Chondrocyte (in vitro differentiated cells): Measurements from ENCODE around the gene MAP3K5. TPM values are rescaled to one million over a fixed set of nuclear protein-coding genes. Genes with fewer than 3 reads are reported as not detected.

Experiments
- DNase-seq: peaks from one replicate; pipeline ENCODE4 v3.0.0; 2021; ENCODE audit warnings: mixed read lengths, low spot score
- H3K27ac Mint-ChIP-seq: one replicate; pipeline ENCODE4 v1.8.0; 2021; ENCODE audit warnings: mild to moderate bottlenecking, moderate library complexity, mixed read lengths; ENCODE audit not compliant: unreplicated experiment
- H3K27me3 Mint-ChIP-seq: 2 replicates; pipeline ENCODE4 v1.8.0; 2021; ENCODE audit warnings: low read depth, mixed read lengths
- H3K36me3 Mint-ChIP-seq: 2 replicates; pipeline ENCODE4 v1.8.0; 2021; ENCODE audit warnings: low read depth, mixed read lengths
- H3K4me1 Mint-ChIP-seq: 2 replicates; pipeline ENCODE4 v1.8.0; 2021; ENCODE audit warnings: low read depth, mild to moderate bottlenecking, mixed read lengths
- H3K4me3 Mint-ChIP-seq: one replicate; pipeline ENCODE4 v1.8.0; 2021; ENCODE audit warnings: mild to moderate bottlenecking, moderate library complexity, mixed read lengths; ENCODE audit not compliant: unreplicated experiment
- H3K9me3 Mint-ChIP-seq: 2 replicates; pipeline ENCODE4 v1.8.0; 2021; ENCODE audit warnings: low read depth, mixed read lengths
- CTCF ChIP-seq: fragments of 200-600 bp; sonication (generic); IDR thresholded peaks from 2 replicates; pipeline ENCODE4 v1.5.0; 2021; ENCODE audit warnings: antibody characterized with exemption, mild to moderate bottlenecking, moderate library complexity
- total RNA-seq: library from RNA; stranded (reverse); gene quantifications from 3 replicates; pipeline ENCODE4 v1.2.1, GENCODE V29; 2021

Gene MAP3K5
- total RNA-seq, 1 donor from 2014 or later: 4.6 TPM

DNA sequence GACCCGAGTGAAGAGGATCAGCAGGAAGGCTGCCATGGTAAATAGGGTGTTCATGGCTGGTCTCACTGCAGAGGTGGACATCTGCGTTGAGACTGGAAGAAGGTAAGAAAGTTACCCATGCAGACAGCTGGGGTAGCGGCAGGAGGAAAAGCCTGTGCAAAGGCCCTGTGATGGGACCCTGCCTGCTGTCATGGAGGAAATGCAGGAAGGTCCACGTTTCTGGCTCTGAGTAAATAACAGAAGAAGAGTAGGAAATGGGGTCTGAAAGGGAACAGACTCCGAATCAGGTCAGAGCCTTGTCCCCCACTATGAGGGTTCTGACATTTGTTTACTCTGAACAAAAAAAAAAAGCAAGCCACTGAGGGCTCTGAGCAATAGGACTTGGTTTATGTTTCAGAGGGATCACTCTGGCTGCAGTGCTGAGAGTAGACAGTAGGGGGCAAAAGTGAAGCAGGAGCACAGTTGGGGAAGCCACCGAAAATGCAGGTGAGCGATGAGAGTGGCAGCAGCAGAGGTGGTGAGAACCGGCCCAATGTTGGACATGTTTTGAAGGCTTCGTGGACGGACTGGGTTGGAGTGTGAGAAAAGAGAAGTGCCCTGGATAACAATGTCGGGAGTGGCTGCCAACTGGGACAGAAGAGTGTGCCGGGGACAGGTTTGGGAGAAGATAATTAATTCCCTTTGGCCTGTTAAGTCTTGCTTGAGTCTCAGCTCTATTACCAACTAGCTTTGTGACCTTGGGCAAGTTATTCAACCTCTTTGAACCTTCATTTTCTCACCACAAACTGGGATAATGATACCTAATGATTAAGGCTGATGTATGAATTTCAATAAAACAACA, 184.1 kb downstream of the MAP3K5 start:
- no peak overlapping the region for H3K4me3 Mint-ChIP-seq
- TF ChIP-seq CTCF: peak; percentile 79
- H3K27me3 Mint-ChIP-seq: no peaks in the 10 kb centered on the region
- H3K27ac Mint-ChIP-seq: peak overlapping the region; percentile 87
- H3K9me3 Mint-ChIP-seq: no peaks in the 10 kb centered on the region
- DNase-seq: no peak
- H3K4me1 Mint-ChIP-seq: peaks cover 47% of the 10 kb centered on the region
- H3K36me3 Mint-ChIP-seq: no peaks in the 10 kb centered on the region

- H3K27ac Mint-ChIP-seq: peak overlapping the region; percentile 33
These were observed 184.9 kb downstream of the MAP3K5 start for GRCh38 chr6:136607204-136607931.

DNA sequence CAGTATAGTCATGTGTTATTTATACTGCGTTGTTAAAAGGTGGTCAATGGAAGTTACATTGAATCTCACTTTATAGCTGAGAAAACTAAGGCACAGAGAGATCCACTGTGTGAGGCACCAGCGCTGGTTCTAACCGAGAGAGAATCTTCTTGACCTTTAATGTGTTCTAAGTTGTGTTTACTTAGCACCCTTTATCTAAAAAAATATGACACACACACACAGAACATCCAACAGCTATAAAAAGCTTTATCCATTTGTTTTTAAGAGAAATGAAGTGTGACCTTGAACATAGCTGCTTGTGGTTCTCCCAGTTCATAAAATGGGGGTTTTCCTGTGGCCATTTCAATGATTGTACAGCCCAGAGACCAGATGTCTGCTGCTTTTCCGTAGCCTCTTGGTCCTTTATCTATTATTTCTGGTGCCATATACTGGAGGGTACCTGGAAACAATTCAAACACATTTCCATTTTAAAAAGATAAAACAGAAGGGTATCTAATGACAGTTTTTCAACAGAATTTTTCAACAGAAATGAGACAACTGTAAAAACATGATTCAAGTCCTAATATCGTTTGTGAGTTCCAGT, 187.3 kb downstream of the MAP3K5 start:
- DNase-seq: no peak
- H3K9me3 Mint-ChIP-seq: no peaks in the 10 kb centered on the region
- peaks cover 29% of the 10 kb centered on the region for H3K4me1 Mint-ChIP-seq
- H3K27ac Mint-ChIP-seq: no peak overlapping the region
- H3K36me3 Mint-ChIP-seq: no peaks in the 10 kb centered on the region
- no peaks in the 10 kb centered on the region for H3K27me3 Mint-ChIP-seq
- no peak overlapping the region for H3K4me3 Mint-ChIP-seq
- no peak for TF ChIP-seq CTCF

More at GRCh38 chr6:136607204-136607931, 184.9 kb downstream of the MAP3K5 start:
- H3K27me3 Mint-ChIP-seq: no peaks in the 10 kb centered on the region
- peaks cover 42% of the 10 kb centered on the region for H3K4me1 Mint-ChIP-seq
- no peaks in the 10 kb centered on the region for H3K9me3 Mint-ChIP-seq
- H3K4me3 Mint-ChIP-seq: no peak overlapping the region
- H3K36me3 Mint-ChIP-seq: no peaks in the 10 kb centered on the region
- DNase-seq: no peak
- TF ChIP-seq CTCF: no peak

GRCh38 chr6:136604328-136604825, 187.9 kb downstream of the MAP3K5 start:
- Mint-ChIP-seq H3K27ac (no peak overlapping the region), H3K4me3 (no peak overlapping the region), H3K4me1 (peaks cover 22% of the 10 kb centered on the region), H3K9me3 (no peaks in the 10 kb centered on the region), H3K27me3 (no peaks in the 10 kb centered on the region), H3K36me3 (no peaks in the 10 kb centered on the region)
- no peak for TF ChIP-seq CTCF
- no peak for DNase-seq

DNA sequence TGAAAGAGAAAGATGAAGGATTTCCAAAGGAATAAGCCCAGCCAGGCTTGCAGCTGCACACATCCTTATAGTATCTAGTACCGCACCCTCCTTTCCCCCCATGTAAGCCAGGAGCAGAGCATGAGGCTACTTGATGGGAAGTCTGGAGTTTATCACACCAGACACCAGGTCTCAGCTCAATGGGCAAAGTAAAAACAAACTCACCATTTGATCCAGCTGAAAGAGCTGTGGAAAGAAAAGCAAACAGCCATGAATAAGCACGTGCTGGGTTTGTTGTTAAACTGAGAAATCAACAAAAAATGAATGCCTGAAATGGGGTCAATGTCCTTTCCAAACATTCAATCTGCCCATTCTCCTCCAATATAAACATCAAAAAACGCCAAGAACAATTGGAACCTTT, 191.5 kb downstream of the MAP3K5 start:
- TF ChIP-seq CTCF: no peak
- H3K27me3 Mint-ChIP-seq: no peaks in the 10 kb centered on the region
- no peak overlapping the region for H3K27ac Mint-ChIP-seq
- H3K36me3 Mint-ChIP-seq: peaks cover 4% of the 10 kb centered on the region
- no peak overlapping the region for H3K4me3 Mint-ChIP-seq
- H3K9me3 Mint-ChIP-seq: no peaks in the 10 kb centered on the region
- no peak for DNase-seq
- H3K4me1 Mint-ChIP-seq: peaks cover 6% of the 10 kb centered on the region
